NCI-H128 (cell line): Measurements from ENCODE around the gene RGS5.
"Not testable (repeated sequence)": the region's sequence is repeated elsewhere in the genome, so short reads cannot be mapped to it uniquely, and the experiment has no call there.

Experiments used
- DNase-seq: peaks from one replicate; lab custom pipeline; 2025; ENCODE audit not compliant: unreplicated experiment; lab: John Stamatoyannopoulos, UW

Gene RGS5, protein sequence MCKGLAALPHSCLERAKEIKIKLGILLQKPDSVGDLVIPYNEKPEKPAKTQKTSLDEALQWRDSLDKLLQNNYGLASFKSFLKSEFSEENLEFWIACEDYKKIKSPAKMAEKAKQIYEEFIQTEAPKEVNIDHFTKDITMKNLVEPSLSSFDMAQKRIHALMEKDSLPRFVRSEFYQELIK

DNA sequence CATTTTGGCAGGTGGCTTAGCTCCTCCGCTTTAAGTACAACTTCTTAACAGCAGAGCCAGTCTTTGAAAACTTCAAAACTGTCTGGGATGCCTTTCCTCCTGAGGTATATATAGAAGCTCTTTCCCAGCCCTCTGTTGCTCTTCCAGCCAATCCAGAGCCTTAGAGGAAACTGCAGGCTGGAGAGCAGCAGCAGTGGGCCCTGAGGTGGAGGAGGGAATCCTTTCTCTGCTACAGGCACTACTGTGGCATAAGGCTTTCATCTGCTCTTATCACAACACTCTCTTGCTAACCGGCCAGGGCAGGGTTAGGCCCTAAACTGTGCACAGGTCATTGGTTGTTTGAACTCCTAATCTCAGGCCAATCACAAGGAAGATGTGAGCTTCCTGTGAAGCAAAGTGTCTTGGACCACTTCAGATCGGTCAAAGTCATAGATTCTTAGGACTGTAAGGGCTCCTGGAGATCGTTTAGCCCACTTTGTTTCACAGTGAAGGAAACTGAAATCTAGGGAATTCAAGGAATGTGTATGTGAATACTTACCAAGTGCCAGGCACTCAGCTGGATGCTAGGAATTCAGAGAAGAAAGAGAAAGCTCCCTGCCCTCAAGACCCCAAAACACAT lies at the start of gene RGS5:
Gene RGS5, minus strand, starts transcription at position 84 of the 619 bp plus-strand sequence. Its CDS starts 81 bp downstream, at position 3.
- DNase-seq: no peak

GRCh38 chr1:163250382-163250974 lies 47.8 kb upstream of the RGS5 start:
- no peak for DNase-seq

DNA sequence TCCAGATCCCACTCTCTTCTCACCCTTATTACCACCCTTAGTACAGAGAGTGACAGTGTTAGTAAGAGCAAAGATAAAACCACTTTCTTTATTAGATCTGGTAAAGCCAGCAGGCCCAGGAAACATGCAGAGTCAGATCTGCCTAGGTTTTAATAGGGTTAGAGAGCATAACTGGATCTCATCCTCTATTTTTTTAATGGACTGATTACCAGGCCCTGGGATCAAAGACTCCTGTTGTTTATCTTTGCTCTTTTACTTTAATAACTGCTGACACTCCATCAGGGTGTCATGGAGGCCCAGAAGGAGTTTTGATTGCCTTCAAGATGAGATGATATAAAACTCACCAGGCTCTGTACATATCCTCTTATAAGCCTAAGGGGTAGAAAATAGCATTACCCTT lies 45.3 kb upstream of the RGS5 start:
- DNase-seq: no peak

DNA sequence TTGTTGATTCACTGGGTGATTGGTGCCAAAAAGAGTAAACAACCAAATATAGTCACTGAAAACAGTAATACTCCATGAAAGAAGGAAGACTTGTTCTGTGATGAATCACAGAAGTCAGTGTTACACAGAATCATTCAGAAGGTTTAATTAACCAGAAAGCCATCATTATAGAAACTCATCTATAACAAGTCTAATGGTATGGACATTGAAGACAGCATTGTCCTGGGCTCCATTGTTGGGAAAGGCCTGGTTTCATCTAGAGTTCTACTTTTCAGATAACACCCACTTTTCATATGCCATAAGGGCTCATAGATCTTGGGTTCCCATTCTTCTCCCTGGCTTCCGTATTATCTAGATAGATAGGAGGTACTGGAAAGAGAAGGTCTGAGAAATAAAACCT lies 41.9 kb upstream of the RGS5 start:
- DNase-seq: not testable (repeated sequence)

DNA sequence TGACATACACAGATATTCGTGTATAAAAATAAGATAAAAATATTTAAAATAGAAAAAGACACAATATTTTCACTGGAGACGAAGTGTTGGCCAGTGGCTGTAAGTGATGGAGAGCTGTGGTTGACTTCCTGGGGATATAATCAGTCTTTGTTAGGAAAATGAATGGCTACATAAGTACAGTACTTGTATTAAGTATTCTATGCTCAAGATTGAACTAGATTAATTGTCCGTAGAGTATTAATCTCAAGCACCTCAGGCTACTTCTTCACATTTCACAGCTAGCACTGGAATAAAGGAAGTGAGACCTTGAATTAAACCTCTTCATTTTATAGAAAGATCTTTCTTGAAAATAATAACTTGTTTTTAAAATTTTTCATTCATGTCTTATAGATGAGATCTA lies 39.0 kb upstream of the RGS5 start:
- no peak for DNase-seq

GRCh38 chr1:163240705-163241104 lies 38.0 kb upstream of the RGS5 start:
- DNase-seq: no peak

GRCh38 chr1:163233643-163234042 lies 30.9 kb upstream of the RGS5 start:
- not testable (repeated sequence) for DNase-seq

- DNase-seq: no peak
Measured at GRCh38 chr1:163231385-163231784, 28.7 kb upstream of the RGS5 start.

DNA sequence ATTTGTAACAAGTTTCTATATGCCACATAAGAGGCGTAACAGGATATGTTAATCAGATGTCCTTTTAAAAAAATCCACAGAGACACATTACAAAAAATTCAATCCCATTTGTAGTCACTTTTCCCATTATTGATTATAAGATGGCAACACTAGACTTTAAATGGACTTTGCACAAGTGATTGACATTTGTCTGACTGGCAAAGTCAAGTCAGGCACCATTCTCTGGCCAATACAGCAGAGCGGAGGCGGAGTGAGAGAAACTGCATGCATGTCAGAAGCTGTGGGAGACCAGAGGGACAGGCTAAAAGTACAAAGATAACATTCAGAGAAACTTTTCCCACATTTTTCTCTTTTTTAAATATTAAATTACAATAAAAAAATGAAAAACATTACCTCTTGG lies 28.1 kb upstream of the RGS5 start:
- DNase-seq: no peak

- DNase-seq: not testable (repeated sequence)
Measured at GRCh38 chr1:163228271-163228670, 25.6 kb upstream of the RGS5 start.

GRCh38 chr1:163227126-163227525 lies 24.4 kb upstream of the RGS5 start:
- no peak for DNase-seq

- DNase-seq: no peak
Measured at GRCh38 chr1:163213626-163214025, 10.9 kb upstream of the RGS5 start.

DNA sequence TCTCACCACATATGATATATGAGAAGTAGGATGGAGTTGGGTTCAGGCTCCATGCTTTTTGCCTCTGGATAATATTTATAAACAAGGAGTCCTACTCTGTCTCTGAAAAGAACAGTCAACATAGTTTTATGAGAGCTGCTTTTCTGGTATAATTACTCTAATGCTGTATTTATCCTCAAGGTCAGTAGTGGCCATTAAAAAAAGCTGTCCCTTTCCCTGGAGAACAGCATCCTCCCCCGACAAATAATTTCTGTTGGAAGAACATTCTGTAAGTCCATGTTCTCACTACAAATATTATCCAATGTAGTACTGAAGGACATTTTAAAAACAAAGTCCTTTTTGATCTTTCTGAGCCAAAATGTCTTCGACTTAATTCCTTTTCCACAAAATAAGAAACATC lies 9.0 kb upstream of the RGS5 start:
- DNase-seq: no peak

- no peak for DNase-seq
Measured at GRCh38 chr1:163205513-163205912, 2.8 kb upstream of the RGS5 start.

DNA sequence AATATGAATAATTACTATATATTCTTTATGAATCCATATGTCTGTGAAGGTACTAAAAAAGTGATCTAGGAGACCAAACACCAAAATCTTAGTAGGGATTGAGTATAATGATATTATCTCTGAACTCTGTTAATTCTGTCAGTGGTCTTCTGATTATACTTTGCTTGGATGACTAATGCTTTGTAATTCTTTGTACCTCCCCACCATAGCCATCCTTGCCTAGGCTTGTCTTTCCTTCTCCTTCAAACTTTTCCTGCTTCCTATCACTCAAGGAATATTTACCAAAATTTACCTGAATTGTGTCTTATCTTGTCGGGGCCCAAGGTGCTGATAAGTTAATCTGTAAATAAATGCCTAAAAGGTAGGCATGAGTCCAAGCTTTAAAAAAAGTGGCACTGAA lies 845 bp upstream of the RGS5 start:
- DNase-seq: no peak

GRCh38 chr1:163201906-163202305 lies 810 bp downstream of the RGS5 start:
- no peak for DNase-seq

GRCh38 chr1:163197022-163197421 lies 5.7 kb downstream of the RGS5 start:
- DNase-seq: no peak

DNA sequence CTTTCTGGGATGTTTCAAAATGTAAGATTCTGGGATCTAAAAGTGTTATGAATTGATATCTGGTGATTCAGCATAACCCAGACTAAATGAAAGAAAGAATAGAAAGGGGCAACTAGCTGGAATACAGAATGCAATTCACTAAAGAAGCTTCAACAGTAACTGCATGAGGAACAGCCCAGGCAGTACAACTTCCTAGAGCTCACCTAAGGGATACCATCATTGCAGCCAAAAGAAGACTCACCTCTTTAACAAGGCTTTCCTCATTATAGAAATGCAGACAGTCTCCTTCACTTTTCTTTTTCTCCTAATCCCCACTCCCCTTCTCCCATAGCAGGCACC lies 6.3 kb downstream of the RGS5 start:
- DNase-seq: no peak

DNA sequence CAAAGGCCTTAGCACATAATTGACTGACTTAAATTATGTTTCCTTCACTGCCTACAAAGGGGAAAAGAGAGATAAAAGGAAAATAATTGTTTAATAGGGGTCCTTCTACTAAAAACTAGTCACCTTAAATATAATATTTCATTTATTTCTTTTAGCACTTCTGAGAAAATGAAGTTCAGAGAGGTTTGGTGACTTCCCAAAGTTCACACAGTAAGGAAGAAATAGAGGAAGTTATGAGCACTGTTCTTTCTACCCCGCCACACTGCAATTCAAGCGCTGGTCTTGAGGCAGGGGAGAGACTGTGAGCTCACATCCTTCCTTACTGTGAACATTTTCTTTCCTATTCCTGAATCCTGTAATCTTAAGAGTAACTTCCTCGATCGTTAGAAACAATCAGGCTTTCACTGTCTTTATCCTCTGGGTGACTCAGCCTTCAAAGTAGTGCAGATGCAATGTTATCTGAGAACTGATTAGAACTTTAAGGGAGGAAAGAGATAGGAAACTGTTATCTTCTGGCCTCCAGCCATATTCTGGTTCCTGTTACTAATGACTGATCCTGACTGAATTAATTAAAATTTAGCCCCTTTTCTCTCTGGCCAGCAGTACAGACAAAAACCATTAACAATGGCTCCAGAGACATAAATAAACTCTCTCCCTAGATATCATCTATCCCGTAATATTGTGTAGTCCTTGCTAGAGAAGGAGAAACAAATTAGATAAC lies 6.8 kb downstream of the RGS5 start:
- DNase-seq: no peak

DNA sequence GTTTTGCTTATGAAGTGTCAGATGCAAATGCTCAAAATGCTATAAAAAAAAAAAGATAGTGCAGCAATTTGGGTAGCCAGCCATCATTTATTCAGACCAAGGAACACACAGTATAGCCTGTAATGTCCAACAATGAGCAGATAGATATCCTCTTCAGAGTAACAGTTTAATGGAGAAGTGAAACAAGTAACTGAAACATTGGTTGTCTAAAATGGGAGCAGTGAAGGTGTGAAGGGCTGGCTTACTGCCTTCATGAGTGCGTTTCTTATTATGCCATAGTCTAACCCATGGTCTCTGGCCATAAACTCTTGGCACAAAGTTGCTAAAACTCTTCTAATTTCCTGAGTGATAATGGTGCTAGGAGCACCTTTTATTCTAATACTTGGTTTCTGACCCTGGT lies 11.4 kb downstream of the RGS5 start:
- no peak for DNase-seq

DNA sequence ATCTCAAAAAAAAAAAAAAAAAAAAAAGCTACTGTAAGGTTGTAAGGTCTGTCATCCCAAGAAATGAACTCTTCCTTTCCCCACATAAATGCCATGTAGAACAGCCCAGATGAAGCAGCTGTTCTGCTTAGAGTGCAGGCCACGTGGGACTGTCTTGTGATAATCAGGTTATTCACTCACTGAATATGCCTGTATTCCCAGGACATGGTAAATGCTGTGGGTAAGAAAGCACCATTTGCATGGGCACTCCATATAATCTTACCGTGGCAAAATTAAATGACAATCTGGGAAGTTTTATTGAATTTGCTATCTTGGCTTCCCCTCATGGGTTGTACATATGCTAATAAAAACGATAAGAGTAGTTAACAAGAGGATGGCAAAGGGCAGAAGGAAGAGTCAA lies 13.8 kb downstream of the RGS5 start:
- no peak for DNase-seq

DNA sequence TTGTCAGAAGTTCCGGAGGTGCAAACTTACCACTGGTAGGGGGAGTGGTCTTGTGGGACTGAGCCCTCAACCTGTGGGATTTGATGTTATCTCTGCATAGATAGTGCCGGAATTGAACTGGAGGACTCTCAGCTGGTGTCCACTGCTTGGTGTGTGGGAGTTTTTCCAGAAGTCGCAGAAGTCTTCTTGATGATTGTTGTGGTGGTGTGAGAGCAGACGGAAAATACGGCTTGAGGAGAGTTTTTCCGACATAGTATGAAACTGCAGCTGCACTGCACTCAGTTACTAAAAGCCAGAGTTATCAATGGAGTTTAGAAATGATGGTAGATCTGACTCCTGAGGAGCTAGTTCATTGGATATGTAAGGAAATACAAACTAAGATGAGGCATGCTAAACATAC lies 14.9 kb downstream of the RGS5 start:
- no peak for DNase-seq
